ENCODE results near the gene CX3CL1. TPM values are rescaled to one million over a fixed set of nuclear protein-coding genes. Genes with fewer than 3 reads are reported as not detected.

Gene CX3CL1
- total and polyA plus RNA-seq, 10 of the 15 experiments (the other 5 are each of a cell fraction or from before 2014, with no cell fraction given), result 0.03 to 1.2 (median 0.46) TPM

GRCh38 chr16:57325458-57325857, 46.8 kb upstream of the CX3CL1 start:
- ChIA-PET SMC1A (ENCODE audit: uncharacterized antibody, unreplicated experiment) (interaction anchor here (1.5 kb wide), 1 partner anchor 20 kb away, joined by 4 read pairs; no protein-coding TSS in a partner anchor), RAD21 (ENCODE audit: unreplicated experiment) (no interaction called here), POLR2A (no interaction called here), CTCF (no interaction called here)
- Histone ChIP-seq H3K4me2 (ENCODE audit: control insufficient read depth, insufficient read depth) (no peak overlapping the region), H3K27ac (ENCODE audit: control insufficient read depth, insufficient read depth) (no peak overlapping the region), H3K79me2 (ENCODE audit: control insufficient read depth, insufficient read depth, low read length) (no peaks in the 10 kb centered on the region), H3K9ac (ENCODE audit: control insufficient read depth, insufficient read depth, low read length) (no peak overlapping the region), H2AFZ (ENCODE audit: control insufficient read depth, low read depth, low read length) (no peak overlapping the region), H3K4me3 (no peak overlapping the region), H3K9me3 (replicated peaks; ENCODE audit: control insufficient read depth, insufficient read depth, low read length) (no peaks in the 10 kb centered on the region; the same call in 1 of the 3 replicates), H3K36me3 (ENCODE audit: control insufficient read depth in 2 of 2, insufficient read depth in 2 of 2, low read length in 1 of 2) (no peaks in the 10 kb centered on the region), H4K20me1 (ENCODE audit: control insufficient read depth, insufficient read depth) (no peaks in the 10 kb centered on the region), H3K4me1 (ENCODE audit: control insufficient read depth, insufficient read depth, low read length) (peaks cover 4% of the 10 kb centered on the region; the same call in 1 of the 2 replicates), H3K27me3 (replicated peaks in 1 of 2; ENCODE audit: control insufficient read depth in 2 of 2, insufficient read depth in 2 of 2, low read length in 1 of 2) (no peaks in the 10 kb centered on the region)
- DNase-seq (ENCODE audit: low read depth, low spot score), result no peak
- 0% methylated on average over 1 of the region's 1 CpG for WGBS (ENCODE audit: insufficient coverage, insufficient replicate concordance, low lambda C conversion rate, missing lambda C conversion rate)
- TF ChIP-seq POLR2AphosphoS5 (IDR thresholded peaks at IDR 0.05; ENCODE audit: low read length) (no peak), JUND (IDR thresholded peaks at IDR 0.05; ENCODE audit: low read depth, low read length) (no peak), TARDBP (IDR thresholded peaks at IDR 0.05; ENCODE audit: borderline replicate concordance) (no peak), SKIL (IDR thresholded peaks at IDR 0.05; ENCODE audit: low read depth, poor library complexity, severe bottlenecking) (no peak), TAF1 (IDR thresholded peaks at IDR 0.05; ENCODE audit: borderline replicate concordance, low read depth, low read length) (no peak)
- no TSS peak for BruUV-seq (replicated peaks)
- no peak; the same call in 1 of the 3 replicates for ATAC-seq
- FAIRE-seq, result no peak
- in situ Hi-C loops (cut with MboI), result no loop called here
- intact Hi-C loops (cut with micrococcal nuclease; ENCODE audit: unreplicated experiment), result no loop called here
